Measurements from ENCODE around the gene BRD7.

The BRD7 gene

DNA sequence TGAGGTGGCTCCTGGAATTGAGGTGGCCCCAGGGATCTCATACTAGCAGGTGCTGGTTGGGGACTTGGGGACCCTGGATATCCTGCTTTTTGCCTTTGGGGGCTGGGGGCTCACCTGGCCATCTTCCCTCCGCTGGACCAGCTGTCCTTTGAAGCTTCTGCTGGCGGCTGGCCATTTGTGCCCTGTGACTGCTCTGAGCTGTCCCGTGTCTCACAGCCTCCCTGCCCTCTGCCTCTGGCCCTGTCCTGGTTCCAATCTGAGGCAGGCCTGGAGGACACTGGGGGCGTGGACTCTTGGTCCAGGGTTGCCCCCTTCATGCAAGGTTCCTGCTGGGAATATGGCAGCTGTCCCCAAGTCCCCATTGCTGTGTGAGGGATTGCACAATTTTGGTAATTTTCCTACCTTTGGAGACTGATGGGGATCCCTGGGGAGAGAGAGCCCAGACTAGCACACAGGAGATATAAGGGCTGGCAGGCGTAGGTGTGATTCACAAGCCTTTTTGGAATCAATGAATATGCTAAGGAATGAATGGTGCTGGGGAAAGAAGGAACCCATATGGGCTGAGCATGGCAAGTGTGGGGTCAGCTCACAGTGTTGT, 83.3 kb downstream of the BRD7 start:
- no peak for DNase-seq (ENCODE audit: extremely low read depth, low read depth)
- TF ChIP-seq, protein P1, sequence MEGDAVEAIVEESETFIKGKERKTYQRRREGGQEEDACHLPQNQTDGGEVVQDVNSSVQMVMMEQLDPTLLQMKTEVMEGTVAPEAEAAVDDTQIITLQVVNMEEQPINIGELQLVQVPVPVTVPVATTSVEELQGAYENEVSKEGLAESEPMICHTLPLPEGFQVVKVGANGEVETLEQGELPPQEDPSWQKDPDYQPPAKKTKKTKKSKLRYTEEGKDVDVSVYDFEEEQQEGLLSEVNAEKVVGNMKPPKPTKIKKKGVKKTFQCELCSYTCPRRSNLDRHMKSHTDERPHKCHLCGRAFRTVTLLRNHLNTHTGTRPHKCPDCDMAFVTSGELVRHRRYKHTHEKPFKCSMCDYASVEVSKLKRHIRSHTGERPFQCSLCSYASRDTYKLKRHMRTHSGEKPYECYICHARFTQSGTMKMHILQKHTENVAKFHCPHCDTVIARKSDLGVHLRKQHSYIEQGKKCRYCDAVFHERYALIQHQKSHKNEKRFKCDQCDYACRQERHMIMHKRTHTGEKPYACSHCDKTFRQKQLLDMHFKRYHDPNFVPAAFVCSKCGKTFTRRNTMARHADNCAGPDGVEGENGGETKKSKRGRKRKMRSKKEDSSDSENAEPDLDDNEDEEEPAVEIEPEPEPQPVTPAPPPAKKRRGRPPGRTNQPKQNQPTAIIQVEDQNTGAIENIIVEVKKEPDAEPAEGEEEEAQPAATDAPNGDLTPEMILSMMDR (IDR thresholded peaks at IDR 0.05; ENCODE audit: low read depth, low read length), result no peak

DNA sequence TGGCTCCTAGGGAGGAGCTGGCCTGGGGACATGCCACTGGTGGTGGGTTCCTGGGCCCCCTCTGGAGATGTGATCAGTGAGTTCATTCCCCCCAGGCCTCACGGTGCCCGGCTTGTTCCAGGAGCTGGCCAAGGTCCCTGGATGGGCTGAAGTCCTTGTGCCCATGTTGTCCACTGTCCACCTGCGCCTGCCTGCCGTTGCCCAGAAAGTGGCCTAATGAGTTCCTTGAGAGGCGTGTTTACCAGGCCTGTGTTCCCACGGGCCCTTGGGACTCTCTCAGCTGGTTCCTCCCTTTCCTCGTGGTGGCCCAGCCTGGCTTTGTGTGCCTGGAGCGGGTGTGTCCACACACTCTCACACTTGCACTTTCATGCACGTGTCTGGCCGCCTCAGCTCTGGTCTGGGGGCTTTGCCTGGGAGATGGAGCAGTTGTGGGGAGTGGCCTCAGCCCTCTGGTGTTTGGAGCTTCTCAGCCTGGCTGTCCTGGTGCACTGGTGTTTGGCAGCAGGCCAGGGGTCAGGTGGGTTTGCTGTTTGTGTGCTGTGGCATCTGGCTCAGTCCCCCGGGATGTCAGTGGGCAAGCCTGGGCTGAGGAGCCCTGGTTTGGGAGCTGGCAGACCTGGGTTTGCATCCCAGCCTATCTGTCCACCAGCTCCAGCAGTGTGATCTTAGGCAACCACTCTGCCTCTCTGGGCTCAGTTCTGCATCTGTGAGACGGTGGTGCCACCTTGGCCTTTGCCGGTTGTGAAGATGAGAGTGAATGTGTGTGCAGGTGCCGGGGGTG, 84.5 kb downstream of the BRD7 start:
- no peak for DNase-seq (ENCODE audit: extremely low read depth, low read depth)
- TF ChIP-seq, protein P1 (IDR thresholded peaks at IDR 0.05; ENCODE audit: low read depth, low read length), result no peak

DNA sequence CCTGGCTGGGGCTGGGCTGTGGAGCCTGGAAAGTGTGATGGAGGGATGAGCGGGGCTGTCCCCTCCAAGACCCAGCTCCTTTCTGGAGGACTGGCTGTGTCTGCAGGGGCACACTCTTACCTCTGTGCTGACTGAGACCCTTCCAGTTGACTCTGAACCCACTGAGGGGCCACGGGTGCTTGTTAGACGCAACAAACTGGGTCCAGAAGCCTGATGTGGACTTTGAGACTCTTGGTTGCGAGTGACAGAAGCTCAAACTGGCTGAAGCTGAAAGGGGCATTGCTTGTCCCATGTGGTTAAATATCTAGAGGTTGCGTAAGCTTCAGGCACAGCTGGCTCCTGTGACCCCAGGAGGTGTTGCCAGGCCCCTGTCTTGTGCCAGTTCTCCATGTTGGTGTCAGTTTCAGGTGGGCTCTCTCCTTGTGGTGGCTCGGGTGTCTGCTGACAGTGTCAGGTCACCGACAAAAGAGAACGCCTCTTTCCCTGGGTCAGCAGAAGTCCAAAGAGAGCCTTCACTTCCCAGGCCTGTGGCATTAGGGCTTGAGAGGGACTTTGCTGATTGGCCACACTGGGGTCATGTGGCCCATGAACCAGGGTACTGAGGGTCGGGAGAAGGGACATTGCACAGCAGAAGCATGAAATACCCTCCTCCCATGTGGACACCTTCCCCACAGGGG, 85.7 kb downstream of the BRD7 start:
- no peak for DNase-seq (ENCODE audit: extremely low read depth, low read depth)
- TF ChIP-seq, protein P1 (IDR thresholded peaks at IDR 0.05; ENCODE audit: low read depth, low read length), result no peak

DNA sequence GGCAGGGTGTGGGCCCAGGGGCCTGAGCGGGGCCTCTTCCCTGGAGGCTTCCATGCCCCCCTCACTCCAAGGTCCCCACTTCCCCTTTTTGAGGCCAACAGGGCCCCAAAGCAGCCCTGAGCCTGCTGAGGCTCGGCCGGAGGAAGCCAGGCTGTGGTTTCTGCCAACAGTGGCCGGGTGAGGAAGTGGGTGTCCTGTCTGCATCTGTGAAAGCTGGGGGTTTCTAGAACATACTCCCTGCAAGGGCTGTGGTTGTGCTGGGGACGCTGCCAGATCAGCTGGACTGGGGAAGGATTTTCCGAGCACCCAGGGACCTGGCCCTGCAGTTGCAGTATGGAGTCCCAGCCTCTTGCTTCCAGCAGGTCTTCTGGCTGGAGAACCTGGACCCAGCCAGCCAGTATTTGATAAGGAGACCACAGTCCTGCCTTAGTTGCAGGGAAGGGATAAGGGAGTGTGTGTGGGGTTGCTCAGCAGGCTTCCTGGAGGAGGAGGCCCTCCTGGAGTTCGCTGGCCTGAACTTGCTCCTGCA, 86.7 kb downstream of the BRD7 start:
- DNase-seq (ENCODE audit: extremely low read depth, low read depth), result no peak
- TF ChIP-seq, protein P1 (IDR thresholded peaks at IDR 0.05; ENCODE audit: low read depth, low read length), result no peak

DNA sequence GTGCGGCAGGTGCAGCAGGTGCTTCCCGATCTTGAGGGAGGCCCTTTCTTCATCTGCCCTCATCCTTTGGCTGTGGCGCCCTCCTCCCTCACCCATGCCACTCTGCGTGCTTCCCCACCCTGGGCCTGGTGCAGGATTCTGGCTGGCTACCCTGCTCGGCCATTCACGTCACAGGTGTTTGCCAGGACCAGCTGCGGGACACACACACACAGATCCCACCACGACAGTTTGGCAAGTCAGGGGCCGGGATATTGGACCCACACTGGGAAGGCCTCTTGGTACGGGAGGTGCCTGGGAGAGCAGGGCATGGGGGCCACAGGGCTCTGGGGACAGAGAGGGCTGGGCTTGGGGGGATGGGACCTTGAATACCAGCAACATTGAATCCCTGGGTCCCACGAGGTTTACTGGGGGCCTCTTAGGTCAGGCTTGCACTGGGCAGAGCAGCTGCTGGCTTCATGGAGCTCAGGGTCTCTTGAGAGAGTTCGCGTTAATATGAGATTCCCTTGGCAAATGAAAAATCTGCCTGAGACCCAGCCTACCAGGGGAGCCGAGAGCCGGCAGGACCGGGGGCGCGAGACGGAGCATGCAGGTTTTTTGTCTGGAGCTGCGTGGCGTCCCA, 87.3 kb downstream of the BRD7 start:
- DNase-seq (ENCODE audit: extremely low read depth, low read depth), result no peak
- TF ChIP-seq, protein P1 (IDR thresholded peaks at IDR 0.05; ENCODE audit: low read depth, low read length), result no peak

DNA sequence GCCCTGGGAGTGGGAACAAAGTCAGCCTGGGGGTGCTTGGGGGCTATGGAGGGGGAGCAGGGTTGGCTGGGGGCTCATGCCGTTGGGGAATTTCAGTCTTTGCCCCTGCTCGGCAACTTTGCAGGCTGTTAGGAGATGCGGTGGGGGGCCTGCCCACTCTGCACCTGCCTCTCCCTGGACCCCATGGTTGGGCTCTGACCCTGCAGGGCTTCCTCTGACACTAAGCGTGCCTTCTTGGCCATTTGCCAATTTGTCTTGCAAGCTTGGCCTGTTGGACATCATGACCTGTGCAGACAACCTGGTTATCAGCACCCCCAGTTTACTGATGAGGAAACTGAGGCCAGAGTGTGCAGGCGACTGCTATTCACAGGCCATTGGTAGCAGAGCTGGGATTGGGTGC, 87.9 kb downstream of the BRD7 start:
- no peak for DNase-seq (ENCODE audit: extremely low read depth, low read depth)
- TF ChIP-seq, protein P1 (IDR thresholded peaks at IDR 0.05; ENCODE audit: low read depth, low read length), result no peak
